ENCODE measurements around the gene EXD3.

- TF ChIP-seq CTCF (conservative IDR thresholded peaks at IDR 0.05; ENCODE audit: low read length) (no peak), EZH2phosphoT487 (IDR thresholded peaks at IDR 0.05; ENCODE audit: borderline replicate concordance, low read depth, low read length) (no peak)
Observed at GRCh38 chr9:137436761-137437600, 14.0 kb upstream of the EXD3 start.
